ENCODE measurements around the gene FCGR2B. TPM values are rescaled to one million over a fixed set of nuclear protein-coding genes. Genes with fewer than 3 reads are reported as not detected.
A peak's percentile ranks its signal among the peaks of the same experiment; 100 is the strongest.

Gene FCGR2B
- total and polyA plus RNA-seq, 2 donors (not counting 1 experiment from before 2014, with no cell fraction given): 144 to 282 TPM

- H3K27ac Mint-ChIP-seq: peak overlapping the region; percentile 97
- TF ChIP-seq CTCF (IDR thresholded peaks at IDR 0.05): peak; percentile 0
- no peak for TF ChIP-seq EZH2 (IDR thresholded peaks at IDR 0.05; ENCODE audit: borderline replicate concordance, insufficient read depth, low read depth, low read length, poor library complexity, severe bottlenecking)
- Histone ChIP-seq H3K36me3 (replicated peaks in 1 of 2; ENCODE audit: control extremely low read depth in 1 of 2, control insufficient read depth in 1 of 2, extremely low read depth in 1 of 2, insufficient read depth in 2 of 2, low read length in 1 of 2) (no peaks in the 10 kb centered on the region), H3K9me3 (ENCODE audit: control extremely low read depth in 1 of 3, control insufficient read depth in 2 of 3, insufficient read depth in 1 of 3, low read length in 2 of 3) (no peaks in the 10 kb centered on the region), H3K9ac (ENCODE audit: low read length) (peak overlapping the region; percentile 83), H3K4me1 (ENCODE audit: control insufficient read depth in 2 of 2, insufficient read depth in 2 of 2, low read length in 2 of 2) (peaks cover 21 to 34% of the 10 kb centered on the region in 2 donors), H3K79me2 (ENCODE audit: control insufficient read depth, insufficient read depth, low read length) (no peaks in the 10 kb centered on the region), H3K27me3 (replicated peaks in 1 of 4; ENCODE audit: control extremely low read depth in 1 of 4, control insufficient read depth in 3 of 4, insufficient read depth in 4 of 4, low read length in 3 of 4) (peaks cover 0 to 7% (median 0%) of the 10 kb centered on the region in 4 experiments), H3K27ac (ENCODE audit: low read length in 2 of 2) (peak overlapping the region; percentile 62 to 73), H2AFZ (ENCODE audit: insufficient read depth, low read depth, low read length, poor library complexity, severe bottlenecking) (peak overlapping the region; percentile 93), H3K4me2 (replicated peaks; ENCODE audit: low read depth, low read length, poor library complexity, severe bottlenecking) (peak overlapping the region; percentile 97), H4K20me1 (ENCODE audit: control insufficient read depth, insufficient read depth, low read length, poor library complexity, severe bottlenecking) (no peaks in the 10 kb centered on the region), H3K4me3 (ENCODE audit: control extremely low read depth in 1 of 5, extremely low read depth in 1 of 5, insufficient read depth in 1 of 5, low read depth in 2 of 5, low read length in 4 of 5) (peak overlapping the region; percentile 64 to 88 (median 85))
- peaks cover 50% of the 10 kb centered on the region for H3K4me1 Mint-ChIP-seq
- under 1% methylated on average over 71 of the region's 83 CpGs for WGBS (ENCODE audit: insufficient coverage)
- CTCF ChIA-PET: interaction anchor here (0.8 to 8.6 kb wide), 11 partner anchors 11 to 950 kb away, joined by 3 to 142 read pairs (median 3); partner anchors contain the start of genes DUSP12 and FCRLA
- intact Hi-C loops (cut with micrococcal nuclease): loop anchor here (1.0 to 5.0 kb wide), 4 partner anchors 8 to 44 kb away; partner anchors contain the start of gene FCRLA
- POLR2A ChIA-PET: interaction anchor here (0.6 to 4.1 kb wide), 11 partner anchors 9 to 512 kb away, joined by 3 to 82 read pairs (median 6); partner anchors contain the start of genes DUSP12, FCGR2A and FCRLA
- H3K9me3 Mint-ChIP-seq (ENCODE audit: insufficient read depth): no peaks in the 10 kb centered on the region
- H3K27me3 Mint-ChIP-seq: no peaks in the 10 kb centered on the region
- peak; percentile 72 for ATAC-seq (ENCODE audit: low read depth)
- peak; percentile 81 for DNase-seq
- H3K4me3 Mint-ChIP-seq: peak overlapping the region; percentile 100
Measured at GRCh38 chr1:161726473-161727255, 63.7 kb downstream of the FCGR2B start.

All from B cell (primary cell).